HEK293 (cell line): ENCODE data around the gene GMDS.

Experiments used
- CTCF ChIA-PET: fragments of 350-600 bp; formaldehyde crosslinking; extraction: SDS; loops from one replicate; lab custom pipeline; 2021; ENCODE audit warnings: antibody characterized with exemption; lab: Yijun Ruan, JAX
- POLR2A ChIA-PET: fragments of 300-600 bp; formaldehyde crosslinking; extraction: SDS; loops from one replicate; lab custom pipeline; 2020; ENCODE audit warnings: antibody characterized with exemption, inconsistent platforms; lab: Yijun Ruan, JAX
- H3K27ac ChIP-seq: fragments of 200-500 bp; sonication (Bioruptor generic); 2 replicates; pipeline ENCODE4 v1.5.1; 2014; ENCODE audit warnings: low read depth, low read length, control low read depth, inconsistent platforms; ENCODE audit errors: extremely low read depth
- H3K36me3 ChIP-seq, 2 experiments: fragments of 200-500 bp in 1 of 2; sonication (Bioruptor generic) in 1 of 2; 1 replicate in 1 of 2; 2 replicates in 1 of 2; pipeline ENCODE4 v1.5.1; 2014 to 2017; ENCODE audit warnings: inconsistent platforms in 2 of 2, low read length in 2 of 2; ENCODE audit not compliant: control insufficient read depth in 2 of 2, insufficient read depth in 1 of 2
- H3K4me1 ChIP-seq: fragments of 200-500 bp; sonication (Bioruptor generic); 2 replicates; pipeline ENCODE4 v1.5.1; 2014; ENCODE audit warnings: mild to moderate bottlenecking, low read length, inconsistent platforms; ENCODE audit not compliant: control insufficient read depth, insufficient read depth
- H3K4me3 ChIP-seq: 2 replicates; pipeline ENCODE4 v1.5.1; 2011; ENCODE audit warnings: low read depth, mild to moderate bottlenecking, control low read depth, low read length, moderate library complexity
- H3K9me3 ChIP-seq: fragments of 200-500 bp; sonication (Bioruptor generic); 2 replicates; pipeline ENCODE4 v1.5.1; 2014; ENCODE audit warnings: low read depth, low read length, inconsistent platforms; ENCODE audit not compliant: control insufficient read depth, insufficient read depth
- IKZF3 ChIP-seq: fragments of 450-650 bp; IDR thresholded peaks from 2 replicates; pipeline ENCODE4 v1.5.0; 2018; ENCODE audit warnings: missing biosample characterization, mild to moderate bottlenecking, missing genetic modification characterization, moderate library complexity
- KLF10 ChIP-seq: fragments of 450-650 bp; IDR thresholded peaks from 2 replicates; pipeline ENCODE4 v1.5.1; 2018; ENCODE audit warnings: missing biosample characterization, mild to moderate bottlenecking, missing genetic modification characterization
- OSR2 ChIP-seq: fragments of 450-650 bp; formaldehyde crosslinking; IDR thresholded peaks from 2 replicates; pipeline ENCODE4 v1.5.1; 2016; ENCODE audit warnings: missing biosample characterization, missing genetic modification characterization
- PRDM1 ChIP-seq: fragments of 450-650 bp; formaldehyde crosslinking; IDR thresholded peaks from 2 replicates; pipeline ENCODE4; 2016; ENCODE audit warnings: missing biosample characterization, missing genetic modification characterization
- SALL2 ChIP-seq: fragments of 450-650 bp; formaldehyde crosslinking; IDR thresholded peaks from 2 replicates; pipeline ENCODE4 v1.5.0; 2017; ENCODE audit warnings: missing biosample characterization, mild to moderate bottlenecking, missing genetic modification characterization, borderline replicate concordance
- SP3 ChIP-seq: fragments of 450-650 bp; formaldehyde crosslinking; IDR thresholded peaks from 2 replicates; pipeline ENCODE4 v1.5.1; 2016; ENCODE audit warnings: missing biosample characterization, missing genetic modification characterization
- SP7 ChIP-seq: fragments of 450-650 bp; formaldehyde crosslinking; IDR thresholded peaks from 2 replicates; pipeline ENCODE4 v1.5.1; 2016; ENCODE audit warnings: missing biosample characterization, missing genetic modification characterization
- YY2 ChIP-seq: fragments of 450-650 bp; formaldehyde crosslinking; IDR thresholded peaks from 2 replicates; pipeline ENCODE4 v1.5.1; 2016; ENCODE audit warnings: missing biosample characterization, missing genetic modification characterization
- ZBTB17 ChIP-seq: fragments of 450-650 bp; formaldehyde crosslinking; IDR thresholded peaks from 2 replicates; pipeline ENCODE4 v1.5.1; 2016; ENCODE audit warnings: missing biosample characterization, missing genetic modification characterization
- ZBTB44 ChIP-seq: fragments of 450-650 bp; IDR thresholded peaks from 2 replicates; pipeline ENCODE4 v1.5.1; 2018; ENCODE audit warnings: missing biosample characterization, mild to moderate bottlenecking, missing genetic modification characterization
- ZBTB8A ChIP-seq: fragments of 450-650 bp; formaldehyde crosslinking; IDR thresholded peaks from 2 replicates; pipeline ENCODE4 v1.5.1; 2016; ENCODE audit warnings: missing biosample characterization, missing genetic modification characterization
- ZFP41 ChIP-seq: fragments of 450-650 bp; formaldehyde crosslinking; IDR thresholded peaks from 2 replicates; pipeline ENCODE4 v1.5.1; 2016; ENCODE audit warnings: missing biosample characterization, missing genetic modification characterization, borderline replicate concordance
- ZNF138 ChIP-seq: fragments of 450-650 bp; formaldehyde crosslinking; IDR thresholded peaks from 2 replicates; pipeline ENCODE4 v1.5.1; 2016; ENCODE audit warnings: missing biosample characterization, missing genetic modification characterization, borderline replicate concordance
- ZNF175 ChIP-seq: fragments of 450-650 bp; formaldehyde crosslinking; IDR thresholded peaks from 2 replicates; pipeline ENCODE4 v1.5.1; 2016; ENCODE audit warnings: missing biosample characterization, missing genetic modification characterization
- ZNF211 ChIP-seq: fragments of 450-650 bp; formaldehyde crosslinking; IDR thresholded peaks from 2 replicates; pipeline ENCODE4 v1.5.1; 2016; ENCODE audit warnings: low read depth, missing biosample characterization, missing genetic modification characterization
- ZNF23 ChIP-seq: fragments of 450-650 bp; formaldehyde crosslinking; IDR thresholded peaks from 2 replicates; pipeline ENCODE4 v1.5.1; 2016; ENCODE audit warnings: missing biosample characterization, missing genetic modification characterization, borderline replicate concordance
- ZNF37A ChIP-seq: fragments of 450-650 bp; IDR thresholded peaks from 2 replicates; pipeline ENCODE4 v1.5.1; 2018; ENCODE audit warnings: missing biosample characterization, missing genetic modification characterization
- ZNF48 ChIP-seq: fragments of 450-650 bp; formaldehyde crosslinking; IDR thresholded peaks from 2 replicates; pipeline ENCODE4 v1.5.1; 2016; ENCODE audit warnings: missing biosample characterization, missing genetic modification characterization
- ZNF514 ChIP-seq: fragments of 450-650 bp; formaldehyde crosslinking; IDR thresholded peaks from 2 replicates; pipeline ENCODE4 v1.5.1; 2016; ENCODE audit warnings: missing biosample characterization, missing genetic modification characterization
- ZNF529 ChIP-seq: fragments of 450-650 bp; formaldehyde crosslinking; IDR thresholded peaks from 2 replicates; pipeline ENCODE4 v1.5.1; 2017; ENCODE audit warnings: missing genetic modification characterization, missing biosample characterization; ENCODE audit not compliant: insufficient replicate concordance
- ZNF654 ChIP-seq: fragments of 450-650 bp; formaldehyde crosslinking; IDR thresholded peaks from 2 replicates; pipeline ENCODE4 v1.5.1; 2016; ENCODE audit warnings: low read depth, missing biosample characterization, missing genetic modification characterization
- ZNF660 ChIP-seq: fragments of 450-650 bp; IDR thresholded peaks from 2 replicates; pipeline ENCODE4 v1.5.1; 2018; ENCODE audit warnings: missing biosample characterization, mild to moderate bottlenecking, missing genetic modification characterization
- ZSCAN4 ChIP-seq: fragments of 450-650 bp; formaldehyde crosslinking; IDR thresholded peaks from 2 replicates; pipeline ENCODE4 v1.5.1; 2017; ENCODE audit warnings: missing biosample characterization, missing genetic modification characterization
- ZSCAN5A ChIP-seq: fragments of 450-650 bp; formaldehyde crosslinking; IDR thresholded peaks from 2 replicates; pipeline ENCODE4 v1.5.1; 2016; ENCODE audit warnings: missing biosample characterization, missing genetic modification characterization
- TF ChIP-seq, protein P1 (sequence below): fragments of 450-650 bp; formaldehyde crosslinking; IDR thresholded peaks from 2 replicates; pipeline ENCODE4 v1.5.1; 2016; ENCODE audit warnings: missing biosample characterization, missing genetic modification characterization
- TF ChIP-seq, protein P2 (sequence below): sonication (generic); formaldehyde crosslinking; IDR thresholded peaks from 2 replicates; pipeline ENCODE4 v1.8.1; 2022; ENCODE audit warnings: mild to moderate bottlenecking, moderate library complexity, missing genetic modification reagents
- TF ChIP-seq, protein P3 (sequence below): fragments of 450-650 bp; formaldehyde crosslinking; optimal IDR thresholded peaks from 2 replicates; pipeline ENCODE3; 2016; ENCODE audit warnings: missing biosample characterization, mild to moderate bottlenecking, missing genetic modification characterization

Gene GMDS

DNA sequence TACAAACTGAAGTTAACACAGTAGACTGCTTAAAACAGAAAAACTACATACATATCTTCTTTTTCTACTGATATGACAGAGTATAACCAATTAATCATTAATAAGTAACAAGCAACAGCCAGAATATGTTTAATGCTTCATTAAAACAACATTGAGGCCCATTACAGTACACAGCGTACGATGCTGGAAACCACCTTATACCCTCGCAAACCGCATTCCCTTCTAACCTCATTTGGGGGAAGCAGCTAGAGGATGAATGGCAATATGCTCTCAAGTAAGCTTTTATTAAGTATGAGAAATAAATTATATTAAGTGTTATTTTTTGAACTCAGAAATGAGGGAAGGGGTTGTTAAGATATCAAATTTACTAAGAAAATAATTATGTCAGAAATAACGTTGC lies 142.4 kb downstream of the GMDS start:
- CTCF ChIA-PET, result interaction anchor here (0.7 to 4.3 kb wide), 4 partner anchors 106 to 506 kb away, joined by 4 to 43 read pairs (median 7); no protein-coding TSS in a partner anchor
- Histone ChIP-seq H3K36me3 (no peaks in the 10 kb centered on the region), H3K4me1 (peaks cover 35% of the 10 kb centered on the region), H3K4me3 (no peak overlapping the region), H3K9me3 (no peaks in the 10 kb centered on the region), H3K27ac (no peak overlapping the region)
- no peak for TF ChIP-seq KLF10 (tag by site-specific recombination)
- 0 out of 2 replicates have a peak, but pooled peaks have one; percentile 13 for TF ChIP-seq IKZF3 (tag by site-specific recombination)
- TF ChIP-seq, protein P1, sequence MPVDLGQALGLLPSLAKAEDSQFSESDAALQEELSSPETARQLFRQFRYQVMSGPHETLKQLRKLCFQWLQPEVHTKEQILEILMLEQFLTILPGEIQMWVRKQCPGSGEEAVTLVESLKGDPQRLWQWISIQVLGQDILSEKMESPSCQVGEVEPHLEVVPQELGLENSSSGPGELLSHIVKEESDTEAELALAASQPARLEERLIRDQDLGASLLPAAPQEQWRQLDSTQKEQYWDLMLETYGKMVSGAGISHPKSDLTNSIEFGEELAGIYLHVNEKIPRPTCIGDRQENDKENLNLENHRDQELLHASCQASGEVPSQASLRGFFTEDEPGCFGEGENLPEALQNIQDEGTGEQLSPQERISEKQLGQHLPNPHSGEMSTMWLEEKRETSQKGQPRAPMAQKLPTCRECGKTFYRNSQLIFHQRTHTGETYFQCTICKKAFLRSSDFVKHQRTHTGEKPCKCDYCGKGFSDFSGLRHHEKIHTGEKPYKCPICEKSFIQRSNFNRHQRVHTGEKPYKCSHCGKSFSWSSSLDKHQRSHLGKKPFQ (tag by site-specific recombination), result no peak
- TF ChIP-seq SP3 (tag by site-specific recombination), result no peak
- POLR2A ChIA-PET, result no interaction called here

GRCh38 chr6:2102316-2102883 lies 143.0 kb downstream of the GMDS start:
- H3K9me3 ChIP-seq, result no peaks in the 10 kb centered on the region
- peaks cover 32% of the 10 kb centered on the region for H3K4me1 ChIP-seq
- H3K4me3 ChIP-seq, result no peak overlapping the region
- ChIA-PET POLR2A (no interaction called here), CTCF (no interaction called here)
- H3K27ac ChIP-seq, result no peak overlapping the region
- no peaks in the 10 kb centered on the region for H3K36me3 ChIP-seq
- TF ChIP-seq SP7 (no peak), ZNF654 (tag by site-specific recombination) (no peak), PRDM1 (tag by site-specific recombination) (peak; percentile 48; the same call in 1 of the 2 replicates), SALL2 (no peak), ZNF514 (tag by site-specific recombination) (no peak), ZNF529 (tag by site-specific recombination) (no peak), ZNF138 (no peak), ZNF211 (tag by site-specific recombination) (no peak), ZNF175 (no peak), ZBTB8A (tag by site-specific recombination) (no peak), ZBTB17 (tag by site-specific recombination) (no peak), ZSCAN4 (tag by site-specific recombination) (no peak), KLF10 (tag by site-specific recombination) (no peak), ZSCAN5A (tag by site-specific recombination) (no peak), ZNF660 (tag by site-specific recombination) (no peak), ZNF23 (no peak), ZBTB44 (0 out of 2 replicates have a peak, but pooled peaks have one; percentile 27), OSR2 (tag by site-specific recombination) (no peak), YY2 (tag by site-specific recombination) (no peak), ZNF48 (tag by site-specific recombination) (no peak), IKZF3 (tag by site-specific recombination) (no peak), ZFP41 (no peak), ZNF37A (tag by site-specific recombination) (no peak)
- TF ChIP-seq, protein P2, sequence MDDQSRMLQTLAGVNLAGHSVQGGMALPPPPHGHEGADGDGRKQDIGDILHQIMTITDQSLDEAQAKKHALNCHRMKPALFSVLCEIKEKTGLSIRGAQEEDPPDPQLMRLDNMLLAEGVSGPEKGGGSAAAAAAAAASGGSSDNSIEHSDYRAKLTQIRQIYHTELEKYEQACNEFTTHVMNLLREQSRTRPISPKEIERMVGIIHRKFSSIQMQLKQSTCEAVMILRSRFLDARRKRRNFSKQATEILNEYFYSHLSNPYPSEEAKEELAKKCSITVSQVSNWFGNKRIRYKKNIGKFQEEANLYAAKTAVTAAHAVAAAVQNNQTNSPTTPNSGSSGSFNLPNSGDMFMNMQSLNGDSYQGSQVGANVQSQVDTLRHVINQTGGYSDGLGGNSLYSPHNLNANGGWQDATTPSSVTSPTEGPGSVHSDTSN (CRISPR knock-in tag), result no peak
- TF ChIP-seq, protein P3, sequence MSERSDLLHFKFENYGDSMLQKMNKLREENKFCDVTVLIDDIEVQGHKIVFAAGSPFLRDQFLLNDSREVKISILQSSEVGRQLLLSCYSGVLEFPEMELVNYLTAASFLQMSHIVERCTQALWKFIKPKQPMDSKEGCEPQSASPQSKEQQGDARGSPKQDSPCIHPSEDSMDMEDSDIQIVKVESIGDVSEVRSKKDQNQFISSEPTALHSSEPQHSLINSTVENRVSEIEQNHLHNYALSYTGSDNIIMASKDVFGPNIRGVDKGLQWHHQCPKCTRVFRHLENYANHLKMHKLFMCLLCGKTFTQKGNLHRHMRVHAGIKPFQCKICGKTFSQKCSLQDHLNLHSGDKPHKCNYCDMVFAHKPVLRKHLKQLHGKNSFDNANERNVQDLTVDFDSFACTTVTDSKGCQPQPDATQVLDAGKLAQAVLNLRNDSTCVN (tag by site-specific recombination), result no peak
